Osteoblast (primary cell): ENCODE results near the gene AKAP6. TPM values are rescaled to one million over a fixed set of nuclear protein-coding genes. Genes with fewer than 3 reads are reported as not detected.

Experiments
- DNase-seq: peaks from one replicate; pipeline ENCODE4 v3.0.0; 2011; ENCODE audit warnings: low spot score, mixed read lengths; ENCODE audit not compliant: insufficient read length; ENCODE audit errors: missing footprints
- H2AFZ ChIP-seq: 2 replicates; pipeline ENCODE4 v1.6.0; 2011; ENCODE audit warnings: mild to moderate bottlenecking, low read length
- H3K27ac ChIP-seq: 2 replicates; pipeline ENCODE4 v1.5.1; 2011; ENCODE audit warnings: mild to moderate bottlenecking, low read depth, low read length, moderate library complexity
- H3K27me3 ChIP-seq: 2 replicates; pipeline ENCODE4 v1.6.0; 2012; ENCODE audit warnings: mild to moderate bottlenecking, control low read depth, inconsistent platforms, low read length, moderate library complexity; ENCODE audit not compliant: insufficient read depth
- H3K36me3 ChIP-seq: 2 replicates; pipeline ENCODE4 v1.5.1; 2011; ENCODE audit warnings: mild to moderate bottlenecking, low read length, control low read depth, moderate library complexity; ENCODE audit not compliant: insufficient read depth
- H3K4me1 ChIP-seq: 2 replicates; pipeline ENCODE4 v1.5.1; 2011; ENCODE audit warnings: mild to moderate bottlenecking, low read length, control low read depth, moderate library complexity; ENCODE audit not compliant: insufficient read depth
- H3K4me2 ChIP-seq: 2 replicates; pipeline ENCODE4 v1.6.0; 2011; ENCODE audit warnings: mild to moderate bottlenecking, low read length; ENCODE audit not compliant: insufficient read depth
- H3K4me3 ChIP-seq: fragments of 200-600 bp; sonication (generic); 3 replicates; pipeline ENCODE4 v1.5.1; 2012; ENCODE audit warnings: mild to moderate bottlenecking, low read length, inconsistent platforms; ENCODE audit not compliant: insufficient read depth
- H3K79me2 ChIP-seq: 2 replicates; pipeline ENCODE4 v1.6.0; 2012; ENCODE audit warnings: mild to moderate bottlenecking, low read length, control low read depth, inconsistent platforms; ENCODE audit not compliant: insufficient read depth
- H3K9me3 ChIP-seq: 2 replicates; pipeline ENCODE4 v1.5.1; 2011; ENCODE audit warnings: low read depth, low read length, control low read depth
- H4K20me1 ChIP-seq: 2 replicates; pipeline ENCODE4 v1.6.0; 2012; ENCODE audit warnings: mild to moderate bottlenecking, low read length, control low read depth; ENCODE audit not compliant: insufficient read depth
- total RNA-seq: library from RNA; depleted of rRNA; stranded (reverse); fragments of >200 nt; gene quantifications from 2 replicates; pipeline ENCODE4 v1.2.3, GENCODE V29; 2012
- TF ChIP-seq, protein P1 (sequence below): IDR thresholded peaks from 2 replicates; pipeline ENCODE4 v1.5.1; 2011; ENCODE audit warnings: mild to moderate bottlenecking, low read depth, low read length, moderate library complexity; ENCODE audit errors: extremely low read depth

Gene AKAP6
- total RNA-seq, 1 donor: 2.2 TPM

DNA sequence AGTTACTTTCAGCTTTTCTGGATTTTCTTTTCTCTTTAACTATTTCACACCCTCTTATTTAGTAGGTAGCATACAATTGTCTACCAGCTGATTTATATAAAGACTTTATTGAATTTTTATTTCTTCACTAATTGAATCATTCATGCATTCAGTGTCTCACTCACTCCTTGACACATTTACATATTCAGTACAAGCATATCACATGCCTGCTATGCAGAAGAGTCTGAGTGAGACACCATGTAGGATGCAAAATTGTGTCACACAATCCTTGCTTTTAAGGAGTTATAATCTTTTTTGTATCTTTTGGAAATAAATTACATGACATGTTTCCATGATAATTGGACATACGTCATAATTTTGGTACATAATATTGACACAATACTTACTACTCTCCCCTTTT lies 83.0 kb downstream of the AKAP6 start:
- H3K4me1 ChIP-seq: no peaks in the 10 kb centered on the region
- no peak overlapping the region for H3K4me2 ChIP-seq
- H4K20me1 ChIP-seq: no peaks in the 10 kb centered on the region
- H2AFZ ChIP-seq: no peak overlapping the region
- TF ChIP-seq, protein P1, sequence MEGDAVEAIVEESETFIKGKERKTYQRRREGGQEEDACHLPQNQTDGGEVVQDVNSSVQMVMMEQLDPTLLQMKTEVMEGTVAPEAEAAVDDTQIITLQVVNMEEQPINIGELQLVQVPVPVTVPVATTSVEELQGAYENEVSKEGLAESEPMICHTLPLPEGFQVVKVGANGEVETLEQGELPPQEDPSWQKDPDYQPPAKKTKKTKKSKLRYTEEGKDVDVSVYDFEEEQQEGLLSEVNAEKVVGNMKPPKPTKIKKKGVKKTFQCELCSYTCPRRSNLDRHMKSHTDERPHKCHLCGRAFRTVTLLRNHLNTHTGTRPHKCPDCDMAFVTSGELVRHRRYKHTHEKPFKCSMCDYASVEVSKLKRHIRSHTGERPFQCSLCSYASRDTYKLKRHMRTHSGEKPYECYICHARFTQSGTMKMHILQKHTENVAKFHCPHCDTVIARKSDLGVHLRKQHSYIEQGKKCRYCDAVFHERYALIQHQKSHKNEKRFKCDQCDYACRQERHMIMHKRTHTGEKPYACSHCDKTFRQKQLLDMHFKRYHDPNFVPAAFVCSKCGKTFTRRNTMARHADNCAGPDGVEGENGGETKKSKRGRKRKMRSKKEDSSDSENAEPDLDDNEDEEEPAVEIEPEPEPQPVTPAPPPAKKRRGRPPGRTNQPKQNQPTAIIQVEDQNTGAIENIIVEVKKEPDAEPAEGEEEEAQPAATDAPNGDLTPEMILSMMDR: no peak
- no peaks in the 10 kb centered on the region for H3K9me3 ChIP-seq
- H3K4me3 ChIP-seq: no peak overlapping the region
- peaks cover 7% of the 10 kb centered on the region for H3K27me3 ChIP-seq
- H3K36me3 ChIP-seq: no peaks in the 10 kb centered on the region
- DNase-seq: no peak
- no peaks in the 10 kb centered on the region for H3K79me2 ChIP-seq
- no peak overlapping the region for H3K27ac ChIP-seq

DNA sequence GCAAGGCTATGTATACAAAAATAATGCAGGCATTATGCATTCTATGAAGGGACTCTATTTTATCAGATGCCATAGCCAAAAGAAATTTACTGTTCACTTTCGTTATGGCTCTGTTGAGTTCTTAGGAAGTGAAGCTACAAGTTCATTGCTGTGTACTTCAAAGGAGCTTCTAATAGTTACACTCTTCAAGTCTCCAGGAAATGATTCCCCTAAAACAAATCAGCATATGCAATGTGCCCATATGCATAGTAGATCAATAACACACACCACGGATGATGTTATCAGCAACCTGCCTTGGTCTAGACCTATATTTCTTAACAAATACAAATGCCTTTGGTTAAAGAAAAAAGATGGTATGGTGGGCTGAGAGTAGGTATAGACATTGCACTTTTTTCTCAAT lies 83.4 kb downstream of the AKAP6 start:
- no peak overlapping the region for H3K27ac ChIP-seq
- no peaks in the 10 kb centered on the region for H3K9me3 ChIP-seq
- no peaks in the 10 kb centered on the region for H4K20me1 ChIP-seq
- TF ChIP-seq, protein P1: no peak
- H2AFZ ChIP-seq: no peak overlapping the region
- no peak for DNase-seq
- no peaks in the 10 kb centered on the region for H3K79me2 ChIP-seq
- H3K36me3 ChIP-seq: no peaks in the 10 kb centered on the region
- H3K4me1 ChIP-seq: no peaks in the 10 kb centered on the region
- no peak overlapping the region for H3K4me3 ChIP-seq
- peaks cover 7% of the 10 kb centered on the region for H3K27me3 ChIP-seq
- no peak overlapping the region for H3K4me2 ChIP-seq

DNA sequence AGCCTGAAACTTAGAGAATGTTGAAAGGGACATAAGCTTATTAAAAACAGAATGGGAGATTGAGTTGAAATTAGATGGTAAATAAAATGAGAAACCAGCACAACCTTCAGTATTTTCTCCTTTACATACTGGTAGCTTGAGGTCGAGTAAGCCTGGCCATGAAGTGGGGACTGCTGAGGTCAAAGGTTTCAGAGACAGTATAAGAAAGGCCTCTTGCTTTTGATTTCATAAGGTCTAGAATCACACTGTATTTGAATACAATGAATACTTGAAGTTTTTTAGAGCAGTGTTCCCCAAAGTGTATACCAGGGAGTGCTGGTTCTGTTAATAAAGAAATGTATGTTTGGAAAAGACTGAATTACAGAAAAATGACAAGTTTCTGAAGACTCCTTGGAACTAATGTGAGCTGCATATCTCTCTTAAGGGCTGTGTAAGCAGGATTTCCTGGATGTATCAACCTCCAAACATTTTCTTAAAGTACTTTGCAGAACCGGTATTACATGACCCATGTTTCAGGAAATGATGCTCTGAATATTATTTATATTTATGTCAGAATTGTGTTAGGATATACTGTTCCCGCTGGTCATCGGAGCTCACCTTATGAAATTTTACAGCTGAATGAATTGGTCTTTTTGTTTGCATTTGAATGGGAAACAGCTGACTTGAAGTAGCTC lies 85.0 kb downstream of the AKAP6 start:
- peaks cover 3% of the 10 kb centered on the region for H3K27me3 ChIP-seq
- no peak overlapping the region for H3K4me2 ChIP-seq
- no peak overlapping the region for H3K4me3 ChIP-seq
- H3K4me1 ChIP-seq: peaks cover 8% of the 10 kb centered on the region
- H3K36me3 ChIP-seq: no peaks in the 10 kb centered on the region
- TF ChIP-seq, protein P1: no peak
- DNase-seq: no peak
- no peak overlapping the region for H3K27ac ChIP-seq
- H3K9me3 ChIP-seq: no peaks in the 10 kb centered on the region
- no peak overlapping the region for H2AFZ ChIP-seq
- no peaks in the 10 kb centered on the region for H3K79me2 ChIP-seq
- no peaks in the 10 kb centered on the region for H4K20me1 ChIP-seq

DNA sequence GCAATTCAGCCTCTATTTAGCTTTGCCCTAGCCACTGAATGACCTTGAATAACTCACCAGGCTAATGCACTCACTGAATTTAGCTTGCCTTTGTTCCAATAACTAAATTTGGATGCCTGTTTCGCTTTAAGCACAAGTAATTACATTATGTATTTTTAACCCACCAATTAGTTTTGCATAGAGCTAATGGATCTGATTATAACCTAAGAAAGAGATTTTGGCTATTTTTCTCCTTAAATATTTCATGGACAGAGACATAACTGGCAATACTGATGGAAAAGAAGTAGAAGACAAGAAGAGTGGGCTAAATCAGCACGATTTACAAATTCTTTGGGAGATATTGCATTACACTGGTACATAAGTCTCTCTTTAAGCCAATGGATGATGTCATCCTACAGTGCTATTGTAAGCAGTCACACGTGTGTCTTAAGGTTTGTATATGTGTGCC lies 85.7 kb downstream of the AKAP6 start:
- no peak overlapping the region for H3K27ac ChIP-seq
- peaks cover 8% of the 10 kb centered on the region for H3K4me1 ChIP-seq
- no peaks in the 10 kb centered on the region for H4K20me1 ChIP-seq
- no peak overlapping the region for H3K4me2 ChIP-seq
- no peak for DNase-seq
- H3K79me2 ChIP-seq: no peaks in the 10 kb centered on the region
- H3K4me3 ChIP-seq: no peak overlapping the region
- TF ChIP-seq, protein P1: no peak
- H2AFZ ChIP-seq: no peak overlapping the region
- no peaks in the 10 kb centered on the region for H3K36me3 ChIP-seq
- peaks cover 3% of the 10 kb centered on the region for H3K27me3 ChIP-seq
- H3K9me3 ChIP-seq: no peaks in the 10 kb centered on the region
